WTC11 (cell line): Measurements from ENCODE around the gene PCDH10. TPM values are rescaled to one million over a fixed set of nuclear protein-coding genes. Genes with fewer than 3 reads are reported as not detected.

Experiments
- ATAC-seq: fragments of 200-7000 bp; cut with Tn5 transposase; 2 replicates; pipeline ENCODE4 v1.10.0; 2021; ENCODE audit warnings: mild to moderate bottlenecking, moderate library complexity
- CTCF ChIA-PET: fragments of 300-600 bp; sonication (Branson Sonifier 250); formaldehyde crosslinking; loops from one replicate; lab custom pipeline; 2021; ENCODE audit warnings: antibody characterized with exemption; lab: Charles Lee
- POLR2A ChIA-PET: fragments of 350-600 bp; sonication (Branson Sonifier 250); formaldehyde crosslinking; loops from one replicate; lab custom pipeline; 2021; ENCODE audit warnings: antibody characterized with exemption; lab: Charles Lee
- DNase-seq: peaks from one replicate; pipeline ENCODE4 v3.0.0; 2021; ENCODE audit warnings: low spot score
- H3K27ac Mint-ChIP-seq: 2 replicates; pipeline ENCODE4 v1.8.0; 2021; ENCODE audit warnings: mixed read lengths
- H3K27me3 Mint-ChIP-seq: 2 replicates; pipeline ENCODE4 v1.8.0; 2021; ENCODE audit warnings: low read depth, mild to moderate bottlenecking, moderate library complexity, mixed read lengths
- H3K36me3 Mint-ChIP-seq: 2 replicates; pipeline ENCODE4 v1.8.0; 2021; ENCODE audit warnings: mixed read lengths
- H3K4me1 Mint-ChIP-seq: 2 replicates; pipeline ENCODE4 v1.8.0; 2022; ENCODE audit warnings: mixed read lengths
- H3K4me3 Mint-ChIP-seq: 2 replicates; pipeline ENCODE4 v1.8.0; 2021; ENCODE audit warnings: mild to moderate bottlenecking, moderate library complexity, mixed read lengths
- H3K9me3 Mint-ChIP-seq: 2 replicates; pipeline ENCODE4 v1.8.0; 2021; ENCODE audit warnings: mixed read lengths
- ATF1 ChIP-seq: sonication (generic); formaldehyde crosslinking; IDR thresholded peaks from 2 replicates; pipeline ENCODE4 v1.8.1; 2023; ENCODE audit warnings: mild to moderate bottlenecking, moderate library complexity, missing genetic modification reagents
- CBFB ChIP-seq: sonication (generic); formaldehyde crosslinking; IDR thresholded peaks from 2 replicates; pipeline ENCODE4 v1.8.1; 2022; ENCODE audit warnings: mild to moderate bottlenecking, low read depth, missing genetic modification reagents
- CREB1 ChIP-seq: sonication (generic); formaldehyde crosslinking; IDR thresholded peaks from 2 replicates; pipeline ENCODE4 v1.8.0; 2023; ENCODE audit warnings: mild to moderate bottlenecking, missing genetic modification reagents
- EMX1 ChIP-seq: fragments of 250-450 bp; sonication (Bioruptor Pico); IDR thresholded peaks from 2 replicates; pipeline ENCODE4 v1.8.0; 2021; ENCODE audit warnings: mild to moderate bottlenecking
- ETV6 ChIP-seq: sonication (generic); formaldehyde crosslinking; IDR thresholded peaks from 2 replicates; pipeline ENCODE4 v1.8.1; 2022; ENCODE audit warnings: mild to moderate bottlenecking, missing genetic modification reagents
- FOXK1 ChIP-seq: sonication (generic); formaldehyde crosslinking; IDR thresholded peaks from 2 replicates; pipeline ENCODE4 v1.8.0; 2022; ENCODE audit warnings: mild to moderate bottlenecking, moderate library complexity, missing genetic modification reagents
- IRF2 ChIP-seq: sonication (generic); formaldehyde crosslinking; IDR thresholded peaks from 2 replicates; pipeline ENCODE4 v1.8.0; 2022; ENCODE audit warnings: low read depth, missing genetic modification reagents, borderline replicate concordance
- JAZF1 ChIP-seq: fragments of 250-450 bp; sonication (Bioruptor Pico); IDR thresholded peaks from 2 replicates; pipeline ENCODE4 v1.9.0; 2021; ENCODE audit warnings: moderate library complexity, mild to moderate bottlenecking, inconsistent platforms
- MXD4 ChIP-seq: fragments of 250-450 bp; sonication (Bioruptor Pico); IDR thresholded peaks from 2 replicates; pipeline ENCODE4 v1.8.0; 2021; ENCODE audit warnings: mild to moderate bottlenecking, moderate library complexity, borderline replicate concordance
- NFYB ChIP-seq: sonication (generic); formaldehyde crosslinking; conservative IDR thresholded peaks from 2 replicates; pipeline ENCODE4 v1.8.0; 2022; ENCODE audit warnings: low read depth, missing genetic modification reagents
- OVOL2 ChIP-seq: fragments of 250-450 bp; sonication (Bioruptor Pico); IDR thresholded peaks from 2 replicates; pipeline ENCODE4 v1.9.0; 2021; ENCODE audit warnings: mild to moderate bottlenecking, borderline replicate concordance
- PRRX2 ChIP-seq: fragments of 250-450 bp; sonication (Bioruptor Pico); IDR thresholded peaks from 2 replicates; pipeline ENCODE4 v1.8.0; 2021; ENCODE audit warnings: mild to moderate bottlenecking
- RORB ChIP-seq: fragments of 250-450 bp; sonication (Bioruptor Pico); IDR thresholded peaks from 2 replicates; pipeline ENCODE4 v1.9.0; 2021; ENCODE audit warnings: mild to moderate bottlenecking
- SMAD3 ChIP-seq: sonication (generic); formaldehyde crosslinking; IDR thresholded peaks from 2 replicates; pipeline ENCODE4 v1.8.0; 2022; ENCODE audit warnings: missing genetic modification reagents, mild to moderate bottlenecking, borderline replicate concordance
- SMAD4 ChIP-seq: sonication (generic); formaldehyde crosslinking; IDR thresholded peaks from 2 replicates; pipeline ENCODE4 v1.8.0; 2022; ENCODE audit warnings: mild to moderate bottlenecking, missing genetic modification reagents
- TCF7 ChIP-seq: sonication (generic); formaldehyde crosslinking; IDR thresholded peaks from 2 replicates; pipeline ENCODE4 v1.8.0; 2022; ENCODE audit warnings: mild to moderate bottlenecking, low read depth, missing genetic modification reagents, moderate library complexity
- TEAD1 ChIP-seq: sonication (generic); formaldehyde crosslinking; IDR thresholded peaks from 2 replicates; pipeline ENCODE4 v1.8.0; 2022; ENCODE audit warnings: mild to moderate bottlenecking, missing genetic modification reagents
- TP53 ChIP-seq: sonication (generic); formaldehyde crosslinking; IDR thresholded peaks from 2 replicates; pipeline ENCODE4 v1.8.1; 2023; ENCODE audit warnings: mild to moderate bottlenecking, missing genetic modification reagents
- ZNF121 ChIP-seq: sonication (generic); formaldehyde crosslinking; IDR thresholded peaks from 2 replicates; pipeline ENCODE4 v1.8.0; 2023; ENCODE audit warnings: missing genetic modification reagents
- ZNF219 ChIP-seq: sonication (generic); formaldehyde crosslinking; IDR thresholded peaks from 2 replicates; pipeline ENCODE4 v1.8.0; 2023; ENCODE audit warnings: missing genetic modification reagents, mild to moderate bottlenecking, borderline replicate concordance
- ZNF263 ChIP-seq: sonication (generic); formaldehyde crosslinking; IDR thresholded peaks from 2 replicates; pipeline ENCODE4 v1.8.1; 2022; ENCODE audit warnings: low read depth, mild to moderate bottlenecking, moderate library complexity, missing genetic modification reagents
- ZNF416 ChIP-seq: fragments of 250-450 bp; sonication (Bioruptor Pico); IDR thresholded peaks from 2 replicates; pipeline ENCODE4 v1.9.0; 2021; ENCODE audit warnings: mild to moderate bottlenecking, inconsistent platforms
- ZNF671 ChIP-seq: fragments of 250-450 bp; sonication (Bioruptor Pico); IDR thresholded peaks from 2 replicates; pipeline ENCODE4 v1.8.0; 2021; ENCODE audit warnings: mild to moderate bottlenecking
- total RNA-seq: library from RNA; stranded (reverse); gene quantifications from 3 replicates; pipeline ENCODE4 v1.2.3, GENCODE V29; 2021
- TF ChIP-seq, protein P1 (sequence below): fragments of 250-450 bp; sonication (Bioruptor Pico); IDR thresholded peaks from 2 replicates; pipeline ENCODE4 v1.9.0; 2021; ENCODE audit warnings: mild to moderate bottlenecking, borderline replicate concordance
- TF ChIP-seq, protein P2 (sequence below): sonication (generic); formaldehyde crosslinking; IDR thresholded peaks from 2 replicates; pipeline ENCODE4 v1.8.0; 2022; ENCODE audit warnings: mild to moderate bottlenecking, missing genetic modification reagents
- TF ChIP-seq, protein P3 (sequence below): sonication (generic); formaldehyde crosslinking; IDR thresholded peaks from 2 replicates; pipeline ENCODE4 v1.8.0; 2022; ENCODE audit warnings: mild to moderate bottlenecking, missing genetic modification reagents
- TF ChIP-seq, protein P4 (sequence below): sonication (generic); formaldehyde crosslinking; IDR thresholded peaks from 2 replicates; pipeline ENCODE4 v1.8.0; 2023; ENCODE audit warnings: mild to moderate bottlenecking, missing genetic modification reagents

PCDH10 gene
- total RNA-seq, 1 experiment from 2014 or later: 7.8 TPM

DNA sequence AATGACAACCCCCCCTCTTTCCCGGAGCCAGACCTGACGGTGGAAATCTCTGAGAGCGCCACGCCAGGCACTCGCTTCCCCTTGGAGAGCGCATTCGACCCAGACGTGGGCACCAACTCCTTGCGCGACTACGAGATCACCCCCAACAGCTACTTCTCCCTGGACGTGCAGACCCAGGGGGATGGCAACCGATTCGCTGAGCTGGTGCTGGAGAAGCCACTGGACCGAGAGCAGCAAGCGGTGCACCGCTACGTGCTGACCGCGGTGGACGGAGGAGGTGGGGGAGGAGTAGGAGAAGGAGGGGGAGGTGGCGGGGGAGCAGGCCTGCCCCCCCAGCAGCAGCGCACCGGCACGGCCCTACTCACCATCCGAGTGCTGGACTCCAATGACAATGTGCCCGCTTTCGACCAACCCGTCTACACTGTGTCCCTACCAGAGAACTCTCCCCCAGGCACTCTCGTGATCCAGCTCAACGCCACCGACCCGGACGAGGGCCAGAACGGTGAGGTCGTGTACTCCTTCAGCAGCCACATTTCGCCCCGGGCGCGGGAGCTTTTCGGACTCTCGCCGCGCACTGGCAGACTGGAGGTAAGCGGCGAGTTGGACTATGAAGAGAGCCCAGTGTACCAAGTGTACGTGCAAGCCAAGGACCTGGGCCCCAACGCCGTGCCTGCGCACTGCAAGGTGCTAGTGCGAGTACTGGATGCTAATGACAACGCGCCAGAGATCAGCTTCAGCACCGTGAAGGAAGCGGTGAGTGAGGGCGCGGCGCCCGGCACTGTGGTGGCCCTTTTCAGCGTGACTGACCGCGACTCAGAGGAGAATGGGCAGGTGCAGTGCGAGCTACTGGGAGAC, 1.6 kb downstream of the PCDH10 start:
- Mint-ChIP-seq H3K9me3 (no peaks in the 10 kb centered on the region), H3K36me3 (no peaks in the 10 kb centered on the region), H3K27ac (no peak overlapping the region), H3K4me1 (peaks cover 55% of the 10 kb centered on the region), H3K27me3 (peaks cover 79% of the 10 kb centered on the region), H3K4me3 (peak overlapping the region; percentile 76)
- CTCF ChIA-PET: interaction anchor here (0.6 to 2.4 kb wide), 5 partner anchors 47 to 639 kb away, joined by 3 to 11 read pairs (median 5); no protein-coding TSS in a partner anchor
- peak; percentile 6 for ATAC-seq
- POLR2A ChIA-PET: interaction anchor here (0.6 to 0.8 kb wide), 2 partner anchors 339 to 928 kb away, joined by 3 to 4 read pairs; no protein-coding TSS in a partner anchor
- peak; percentile 56 for DNase-seq
- TF ChIP-seq, protein P1, sequence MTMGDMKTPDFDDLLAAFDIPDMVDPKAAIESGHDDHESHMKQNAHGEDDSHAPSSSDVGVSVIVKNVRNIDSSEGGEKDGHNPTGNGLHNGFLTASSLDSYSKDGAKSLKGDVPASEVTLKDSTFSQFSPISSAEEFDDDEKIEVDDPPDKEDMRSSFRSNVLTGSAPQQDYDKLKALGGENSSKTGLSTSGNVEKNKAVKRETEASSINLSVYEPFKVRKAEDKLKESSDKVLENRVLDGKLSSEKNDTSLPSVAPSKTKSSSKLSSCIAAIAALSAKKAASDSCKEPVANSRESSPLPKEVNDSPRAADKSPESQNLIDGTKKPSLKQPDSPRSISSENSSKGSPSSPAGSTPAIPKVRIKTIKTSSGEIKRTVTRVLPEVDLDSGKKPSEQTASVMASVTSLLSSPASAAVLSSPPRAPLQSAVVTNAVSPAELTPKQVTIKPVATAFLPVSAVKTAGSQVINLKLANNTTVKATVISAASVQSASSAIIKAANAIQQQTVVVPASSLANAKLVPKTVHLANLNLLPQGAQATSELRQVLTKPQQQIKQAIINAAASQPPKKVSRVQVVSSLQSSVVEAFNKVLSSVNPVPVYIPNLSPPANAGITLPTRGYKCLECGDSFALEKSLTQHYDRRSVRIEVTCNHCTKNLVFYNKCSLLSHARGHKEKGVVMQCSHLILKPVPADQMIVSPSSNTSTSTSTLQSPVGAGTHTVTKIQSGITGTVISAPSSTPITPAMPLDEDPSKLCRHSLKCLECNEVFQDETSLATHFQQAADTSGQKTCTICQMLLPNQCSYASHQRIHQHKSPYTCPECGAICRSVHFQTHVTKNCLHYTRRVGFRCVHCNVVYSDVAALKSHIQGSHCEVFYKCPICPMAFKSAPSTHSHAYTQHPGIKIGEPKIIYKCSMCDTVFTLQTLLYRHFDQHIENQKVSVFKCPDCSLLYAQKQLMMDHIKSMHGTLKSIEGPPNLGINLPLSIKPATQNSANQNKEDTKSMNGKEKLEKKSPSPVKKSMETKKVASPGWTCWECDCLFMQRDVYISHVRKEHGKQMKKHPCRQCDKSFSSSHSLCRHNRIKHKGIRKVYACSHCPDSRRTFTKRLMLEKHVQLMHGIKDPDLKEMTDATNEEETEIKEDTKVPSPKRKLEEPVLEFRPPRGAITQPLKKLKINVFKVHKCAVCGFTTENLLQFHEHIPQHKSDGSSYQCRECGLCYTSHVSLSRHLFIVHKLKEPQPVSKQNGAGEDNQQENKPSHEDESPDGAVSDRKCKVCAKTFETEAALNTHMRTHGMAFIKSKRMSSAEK (CRISPR knock-in tag): no peak
- TF ChIP-seq ZNF219 (CRISPR knock-in tag) (no peak), JAZF1 (CRISPR knock-in tag) (no peak), RORB (CRISPR knock-in tag) (no peak), ZNF121 (CRISPR knock-in tag) (0 out of 2 replicates have a peak, but pooled peaks have one; percentile 2), PRRX2 (CRISPR knock-in tag) (no peak), FOXK1 (CRISPR knock-in tag) (no peak), EMX1 (CRISPR knock-in tag) (no peak), TP53 (CRISPR knock-in tag) (0 out of 2 replicates have a peak, but pooled peaks have one; percentile 17), OVOL2 (CRISPR knock-in tag) (no peak), MXD4 (CRISPR knock-in tag) (no peak), CREB1 (CRISPR knock-in tag) (0 out of 2 replicates have a peak, but pooled peaks have one; percentile 12), ZNF671 (CRISPR knock-in tag) (no peak), CBFB (CRISPR knock-in tag) (no peak), ATF1 (CRISPR knock-in tag) (no peak), TEAD1 (CRISPR knock-in tag) (peak; percentile 38; the same call in 1 of the 2 replicates), ZNF263 (no peak), SMAD4 (CRISPR knock-in tag) (no peak), IRF2 (CRISPR knock-in tag) (no peak), ZNF416 (CRISPR knock-in tag) (no peak), SMAD3 (CRISPR knock-in tag) (no peak; the same call in 1 of the 2 replicates), NFYB (no peak), ETV6 (CRISPR knock-in tag) (no peak), TCF7 (CRISPR knock-in tag) (no peak)
- TF ChIP-seq, protein P2, sequence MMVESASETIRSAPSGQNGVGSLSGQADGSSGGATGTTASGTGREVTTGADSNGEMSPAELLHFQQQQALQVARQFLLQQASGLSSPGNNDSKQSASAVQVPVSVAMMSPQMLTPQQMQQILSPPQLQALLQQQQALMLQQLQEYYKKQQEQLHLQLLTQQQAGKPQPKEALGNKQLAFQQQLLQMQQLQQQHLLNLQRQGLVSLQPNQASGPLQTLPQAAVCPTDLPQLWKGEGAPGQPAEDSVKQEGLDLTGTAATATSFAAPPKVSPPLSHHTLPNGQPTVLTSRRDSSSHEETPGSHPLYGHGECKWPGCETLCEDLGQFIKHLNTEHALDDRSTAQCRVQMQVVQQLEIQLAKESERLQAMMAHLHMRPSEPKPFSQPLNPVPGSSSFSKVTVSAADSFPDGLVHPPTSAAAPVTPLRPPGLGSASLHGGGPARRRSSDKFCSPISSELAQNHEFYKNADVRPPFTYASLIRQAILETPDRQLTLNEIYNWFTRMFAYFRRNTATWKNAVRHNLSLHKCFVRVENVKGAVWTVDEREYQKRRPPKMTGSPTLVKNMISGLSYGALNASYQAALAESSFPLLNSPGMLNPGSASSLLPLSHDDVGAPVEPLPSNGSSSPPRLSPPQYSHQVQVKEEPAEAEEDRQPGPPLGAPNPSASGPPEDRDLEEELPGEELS (CRISPR knock-in tag): 0 out of 2 replicates have a peak, but pooled peaks have one; percentile 10
- TF ChIP-seq, protein P3, sequence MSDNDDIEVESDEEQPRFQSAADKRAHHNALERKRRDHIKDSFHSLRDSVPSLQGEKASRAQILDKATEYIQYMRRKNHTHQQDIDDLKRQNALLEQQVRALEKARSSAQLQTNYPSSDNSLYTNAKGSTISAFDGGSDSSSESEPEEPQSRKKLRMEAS: peak; percentile 18; the same call in 1 of the 2 replicates
- TF ChIP-seq, protein P4, sequence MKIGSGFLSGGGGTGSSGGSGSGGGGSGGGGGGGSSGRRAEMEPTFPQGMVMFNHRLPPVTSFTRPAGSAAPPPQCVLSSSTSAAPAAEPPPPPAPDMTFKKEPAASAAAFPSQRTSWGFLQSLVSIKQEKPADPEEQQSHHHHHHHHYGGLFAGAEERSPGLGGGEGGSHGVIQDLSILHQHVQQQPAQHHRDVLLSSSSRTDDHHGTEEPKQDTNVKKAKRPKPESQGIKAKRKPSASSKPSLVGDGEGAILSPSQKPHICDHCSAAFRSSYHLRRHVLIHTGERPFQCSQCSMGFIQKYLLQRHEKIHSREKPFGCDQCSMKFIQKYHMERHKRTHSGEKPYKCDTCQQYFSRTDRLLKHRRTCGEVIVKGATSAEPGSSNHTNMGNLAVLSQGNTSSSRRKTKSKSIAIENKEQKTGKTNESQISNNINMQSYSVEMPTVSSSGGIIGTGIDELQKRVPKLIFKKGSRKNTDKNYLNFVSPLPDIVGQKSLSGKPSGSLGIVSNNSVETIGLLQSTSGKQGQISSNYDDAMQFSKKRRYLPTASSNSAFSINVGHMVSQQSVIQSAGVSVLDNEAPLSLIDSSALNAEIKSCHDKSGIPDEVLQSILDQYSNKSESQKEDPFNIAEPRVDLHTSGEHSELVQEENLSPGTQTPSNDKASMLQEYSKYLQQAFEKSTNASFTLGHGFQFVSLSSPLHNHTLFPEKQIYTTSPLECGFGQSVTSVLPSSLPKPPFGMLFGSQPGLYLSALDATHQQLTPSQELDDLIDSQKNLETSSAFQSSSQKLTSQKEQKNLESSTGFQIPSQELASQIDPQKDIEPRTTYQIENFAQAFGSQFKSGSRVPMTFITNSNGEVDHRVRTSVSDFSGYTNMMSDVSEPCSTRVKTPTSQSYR (CRISPR knock-in tag): no peak
